ENCODE data around the gene STK38.

The STK38 gene

GRCh38 chr6:36542041-36542440 lies 5.2 kb downstream of the STK38 start:
- Histone ChIP-seq H3K79me2 (ENCODE audit: insufficient read depth, low read length) (peaks cover 100% of the 10 kb centered on the region), H3K4me3 (ENCODE audit: low read length, poor library complexity, severe bottlenecking) (peak overlapping the region; percentile 99), H4K20me1 (ENCODE audit: insufficient read depth, low read length, poor library complexity, severe bottlenecking) (peaks cover 77% of the 10 kb centered on the region), H3K36me3 (ENCODE audit: insufficient read depth, low read length) (peaks cover 26% of the 10 kb centered on the region), H2AFZ (ENCODE audit: low read length) (no peak overlapping the region), H3K4me1 (ENCODE audit: insufficient read depth, low read length, poor library complexity, severe bottlenecking) (peaks cover 44% of the 10 kb centered on the region), H3K9ac (ENCODE audit: low read depth, low read length, poor library complexity, severe bottlenecking) (peak overlapping the region; percentile 31), H3K9me3 (ENCODE audit: insufficient read depth, low read depth, low read length) (no peaks in the 10 kb centered on the region), H3K27me3 (ENCODE audit: insufficient read depth, low read length, poor library complexity, severe bottlenecking) (peaks cover 5% of the 10 kb centered on the region), H3F3A (ENCODE audit: low read depth) (peaks cover 3% of the 10 kb centered on the region; the same call in 1 of the 2 replicates), H3K9me2 (replicated peaks; ENCODE audit: low read depth, low read length) (no peaks in the 10 kb centered on the region), H3K4me2 (ENCODE audit: low read depth, low read length, poor library complexity, severe bottlenecking) (peak overlapping the region; percentile 96)
- TF ChIP-seq CTCF (conservative IDR thresholded peaks at IDR 0.05; ENCODE audit: low read length), result no peak
- TF ChIP-seq EZH2phosphoT487 (IDR thresholded peaks at IDR 0.05; ENCODE audit: borderline replicate concordance), result no peak

- H3K4me3 ChIP-seq (ENCODE audit: low read length, poor library complexity, severe bottlenecking), result peak overlapping the region; percentile 48
- H3K4me2 ChIP-seq (ENCODE audit: low read depth, low read length, poor library complexity, severe bottlenecking), result peak overlapping the region; percentile 96
- H3K9ac ChIP-seq (ENCODE audit: low read depth, low read length, poor library complexity, severe bottlenecking), result no peak overlapping the region
- TF ChIP-seq EZH2phosphoT487 (IDR thresholded peaks at IDR 0.05; ENCODE audit: borderline replicate concordance) (no peak), CTCF (conservative IDR thresholded peaks at IDR 0.05; ENCODE audit: low read length) (no peak)
- H3K9me2 ChIP-seq (replicated peaks; ENCODE audit: low read depth, low read length), result no peaks in the 10 kb centered on the region
- H3K36me3 ChIP-seq (ENCODE audit: insufficient read depth, low read length), result peaks cover 38% of the 10 kb centered on the region
- peaks cover 3% of the 10 kb centered on the region; the same call in 1 of the 2 replicates for H3F3A ChIP-seq (ENCODE audit: low read depth)
- H4K20me1 ChIP-seq (ENCODE audit: insufficient read depth, low read length, poor library complexity, severe bottlenecking), result peaks cover 79% of the 10 kb centered on the region
- no peak overlapping the region for H2AFZ ChIP-seq (ENCODE audit: low read length)
- H3K4me1 ChIP-seq (ENCODE audit: insufficient read depth, low read length, poor library complexity, severe bottlenecking), result peaks cover 35% of the 10 kb centered on the region
- peaks cover 98% of the 10 kb centered on the region for H3K79me2 ChIP-seq (ENCODE audit: insufficient read depth, low read length)
- no peaks in the 10 kb centered on the region for H3K9me3 ChIP-seq (ENCODE audit: insufficient read depth, low read depth, low read length)
- no peaks in the 10 kb centered on the region for H3K27me3 ChIP-seq (ENCODE audit: insufficient read depth, low read length, poor library complexity, severe bottlenecking)
Observed at GRCh38 chr6:36539814-36540568, 7.3 kb downstream of the STK38 start.

GRCh38 chr6:36536873-36537547 lies 10.3 kb downstream of the STK38 start:
- Histone ChIP-seq H4K20me1 (ENCODE audit: insufficient read depth, low read length, poor library complexity, severe bottlenecking) (peaks cover 81% of the 10 kb centered on the region), H3K9ac (ENCODE audit: low read depth, low read length, poor library complexity, severe bottlenecking) (no peak overlapping the region), H3K27me3 (ENCODE audit: insufficient read depth, low read length, poor library complexity, severe bottlenecking) (no peaks in the 10 kb centered on the region), H3K79me2 (ENCODE audit: insufficient read depth, low read length) (peaks cover 98% of the 10 kb centered on the region), H3K4me3 (ENCODE audit: low read length, poor library complexity, severe bottlenecking) (no peak overlapping the region), H3K4me2 (ENCODE audit: low read depth, low read length, poor library complexity, severe bottlenecking) (peak overlapping the region; percentile 55), H3K9me2 (replicated peaks; ENCODE audit: low read depth, low read length) (no peaks in the 10 kb centered on the region), H2AFZ (ENCODE audit: low read length) (no peak overlapping the region), H3K36me3 (ENCODE audit: insufficient read depth, low read length) (peaks cover 59% of the 10 kb centered on the region), H3K4me1 (ENCODE audit: insufficient read depth, low read length, poor library complexity, severe bottlenecking) (peaks cover 27% of the 10 kb centered on the region), H3F3A (ENCODE audit: low read depth) (peaks cover 3% of the 10 kb centered on the region; the same call in 1 of the 2 replicates), H3K9me3 (ENCODE audit: insufficient read depth, low read depth, low read length) (no peaks in the 10 kb centered on the region)
- TF ChIP-seq EZH2phosphoT487 (IDR thresholded peaks at IDR 0.05; ENCODE audit: borderline replicate concordance) (no peak), CTCF (conservative IDR thresholded peaks at IDR 0.05; ENCODE audit: low read length) (no peak)

All from Loucy (cell line).